ENCODE data around the gene LSP1. TPM values are rescaled to one million over a fixed set of nuclear protein-coding genes. Genes with fewer than 3 reads are reported as not detected.
"Not testable (repeated sequence)": the region's sequence is repeated elsewhere in the genome, so short reads cannot be mapped to it uniquely, and the experiment has no call there.

Gene LSP1
- total RNA-seq, 4 donors from 2014 or later = 73.7 to 105 (median 86.6) TPM

- 38 to 48% methylated on average over 19 to 23 of the region's 23 CpGs for WGBS, 2 donors
- TF ChIP-seq CTCF (IDR thresholded peaks at IDR 0.05) (peak in 1 of 3 donors; percentile 50), POLR2A (IDR thresholded peaks at IDR 0.05) (no peak)
- peak in 1 of 2 donors; percentile 95 for DNase-seq (ENCODE audit: low spot score in 2 of 2)
- no peak overlapping the region for H3K4me3 ChIP-seq (ENCODE audit: low read depth, poor library complexity, severe bottlenecking)
- intact Hi-C loops (cut with DNase I; ENCODE audit: low total_unique reads) = loop anchor here (5.0 kb wide), 2 partner anchors 40 to 190 kb away; no protein-coding TSS in a partner anchor
These were observed 29.7 kb downstream of the LSP1 start for GRCh38 chr11:1882265-1883238.

GRCh38 chr11:1883346-1884302 lies 30.7 kb downstream of the LSP1 start:
- WGBS, 2 donors = 88% methylated on average over 14 of the region's 14 CpGs
- TF ChIP-seq POLR2A (IDR thresholded peaks at IDR 0.05) (no peak), CTCF (IDR thresholded peaks at IDR 0.05) (no peak)
- intact Hi-C loops (cut with DNase I; ENCODE audit: low total_unique reads) = loop anchor here (5.0 kb wide), 2 partner anchors 39 to 191 kb away; no protein-coding TSS in a partner anchor
- DNase-seq (ENCODE audit: low spot score in 2 of 2) = peak in 1 of 2 donors; percentile 79
- H3K4me3 ChIP-seq (ENCODE audit: low read depth, poor library complexity, severe bottlenecking) = no peak overlapping the region

GRCh38 chr11:1884303-1884700 lies 31.4 kb downstream of the LSP1 start:
- H3K4me3 ChIP-seq (ENCODE audit: low read depth, poor library complexity, severe bottlenecking) = no peak overlapping the region
- no peak for TF ChIP-seq CTCF (IDR thresholded peaks at IDR 0.05)
- no peak for TF ChIP-seq POLR2A (IDR thresholded peaks at IDR 0.05)
- DNase-seq (ENCODE audit: low spot score in 2 of 2) = peak in 1 of 2 donors; percentile 70
- intact Hi-C loops (cut with DNase I; ENCODE audit: low total_unique reads) = loop anchor here (5.0 kb wide), 2 partner anchors 38 to 192 kb away; no protein-coding TSS in a partner anchor
- WGBS, 2 donors = 79 to 86% methylated on average over 5 of the region's 5 CpGs

- WGBS, 2 donors = 81 to 94% methylated on average over 7 to 13 of the region's 13 CpGs
- intact Hi-C loops (cut with DNase I; ENCODE audit: low total_unique reads); H3K4me3 ChIP-seq (ENCODE audit: low read depth, poor library complexity, severe bottlenecking); DNase-seq (ENCODE audit: low spot score in 2 of 2): not testable (repeated sequence)
These were observed 33.7 kb downstream of the LSP1 start for GRCh38 chr11:1886551-1886950.

GRCh38 chr11:1887451-1888346 lies 34.8 kb downstream of the LSP1 start:
- TF ChIP-seq POLR2A (IDR thresholded peaks at IDR 0.05) (no peak), CTCF (IDR thresholded peaks at IDR 0.05) (no peak)
- no peak for DNase-seq (ENCODE audit: low spot score in 2 of 2)
- intact Hi-C loops (cut with DNase I; ENCODE audit: low total_unique reads) = no loop called here
- H3K4me3 ChIP-seq (ENCODE audit: low read depth, poor library complexity, severe bottlenecking) = no peak overlapping the region
- 76 to 86% methylated on average over 10 to 11 of the region's 11 CpGs for WGBS, 2 donors
